Panc1 (cell line): ENCODE results near the gene PLEKHN1.

Source experiments
- POLR2AphosphoS5 ChIP-seq: IDR thresholded peaks from 2 replicates; pipeline ENCODE4 v1.6.1; 2012; ENCODE audit warnings: mild to moderate bottlenecking, low read depth, low read length, moderate library complexity
- TCF7L2 ChIP-seq: IDR thresholded peaks from 2 replicates; pipeline ENCODE4 v1.6.1; 2011; ENCODE audit warnings: mild to moderate bottlenecking, low read depth, low read length, inconsistent platforms
- TF ChIP-seq, protein P1 (sequence below): fragments of 450-650 bp; IDR thresholded peaks from 2 replicates; pipeline ENCODE4 v1.5.1; 2017; ENCODE audit warnings: mild to moderate bottlenecking
- TF ChIP-seq, protein P2 (sequence below), 2 experiments: IDR thresholded peaks; 2 replicates each; pipeline ENCODE4 v1.6.1; 2011 to 2012; ENCODE audit warnings: low read depth in 2 of 2, control low read depth in 1 of 2, low read length in 1 of 2, mild to moderate bottlenecking in 1 of 2, moderate library complexity in 1 of 2; ENCODE audit not compliant: insufficient read depth in 1 of 2

DNA sequence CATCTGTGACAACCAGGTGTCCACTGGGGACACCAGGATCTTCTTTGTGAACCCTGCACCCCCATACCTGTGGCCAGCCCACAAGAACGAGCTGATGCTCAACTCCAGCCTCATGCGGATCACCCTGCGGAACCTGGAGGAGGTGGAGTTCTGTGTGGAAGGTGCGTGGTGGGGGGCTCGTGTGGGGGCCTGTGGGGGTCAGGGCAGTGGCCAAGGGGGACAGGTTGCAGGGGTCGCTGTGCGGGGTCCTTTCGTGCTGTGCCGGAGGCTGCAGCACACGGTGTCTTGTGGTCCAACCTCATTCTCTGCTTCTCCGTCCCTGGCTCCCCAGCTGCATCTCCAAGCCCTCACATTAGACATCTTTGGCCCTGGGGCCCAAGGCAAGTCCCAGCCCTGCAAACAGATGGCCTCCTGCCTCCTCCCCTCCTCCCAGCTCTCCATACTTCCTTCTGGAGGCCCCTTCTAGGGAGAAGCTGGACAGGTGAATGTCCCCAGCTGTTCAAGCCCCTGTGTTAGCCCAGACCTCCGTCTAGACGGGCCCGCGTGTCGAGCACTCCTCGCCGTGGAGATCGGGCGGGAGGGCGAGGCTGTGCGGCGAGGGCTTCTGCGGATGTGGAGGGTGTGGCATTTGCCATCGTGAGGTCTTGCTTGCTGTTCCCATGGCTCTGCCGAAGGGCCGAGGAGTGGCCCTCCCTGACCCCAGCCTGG lies 56.2 kb downstream of the PLEKHN1 start:
- no peak for TF ChIP-seq POLR2AphosphoS5
- TF ChIP-seq, protein P1, sequence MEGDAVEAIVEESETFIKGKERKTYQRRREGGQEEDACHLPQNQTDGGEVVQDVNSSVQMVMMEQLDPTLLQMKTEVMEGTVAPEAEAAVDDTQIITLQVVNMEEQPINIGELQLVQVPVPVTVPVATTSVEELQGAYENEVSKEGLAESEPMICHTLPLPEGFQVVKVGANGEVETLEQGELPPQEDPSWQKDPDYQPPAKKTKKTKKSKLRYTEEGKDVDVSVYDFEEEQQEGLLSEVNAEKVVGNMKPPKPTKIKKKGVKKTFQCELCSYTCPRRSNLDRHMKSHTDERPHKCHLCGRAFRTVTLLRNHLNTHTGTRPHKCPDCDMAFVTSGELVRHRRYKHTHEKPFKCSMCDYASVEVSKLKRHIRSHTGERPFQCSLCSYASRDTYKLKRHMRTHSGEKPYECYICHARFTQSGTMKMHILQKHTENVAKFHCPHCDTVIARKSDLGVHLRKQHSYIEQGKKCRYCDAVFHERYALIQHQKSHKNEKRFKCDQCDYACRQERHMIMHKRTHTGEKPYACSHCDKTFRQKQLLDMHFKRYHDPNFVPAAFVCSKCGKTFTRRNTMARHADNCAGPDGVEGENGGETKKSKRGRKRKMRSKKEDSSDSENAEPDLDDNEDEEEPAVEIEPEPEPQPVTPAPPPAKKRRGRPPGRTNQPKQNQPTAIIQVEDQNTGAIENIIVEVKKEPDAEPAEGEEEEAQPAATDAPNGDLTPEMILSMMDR = no peak
- TF ChIP-seq TCF7L2 = no peak
- TF ChIP-seq, protein P2, sequence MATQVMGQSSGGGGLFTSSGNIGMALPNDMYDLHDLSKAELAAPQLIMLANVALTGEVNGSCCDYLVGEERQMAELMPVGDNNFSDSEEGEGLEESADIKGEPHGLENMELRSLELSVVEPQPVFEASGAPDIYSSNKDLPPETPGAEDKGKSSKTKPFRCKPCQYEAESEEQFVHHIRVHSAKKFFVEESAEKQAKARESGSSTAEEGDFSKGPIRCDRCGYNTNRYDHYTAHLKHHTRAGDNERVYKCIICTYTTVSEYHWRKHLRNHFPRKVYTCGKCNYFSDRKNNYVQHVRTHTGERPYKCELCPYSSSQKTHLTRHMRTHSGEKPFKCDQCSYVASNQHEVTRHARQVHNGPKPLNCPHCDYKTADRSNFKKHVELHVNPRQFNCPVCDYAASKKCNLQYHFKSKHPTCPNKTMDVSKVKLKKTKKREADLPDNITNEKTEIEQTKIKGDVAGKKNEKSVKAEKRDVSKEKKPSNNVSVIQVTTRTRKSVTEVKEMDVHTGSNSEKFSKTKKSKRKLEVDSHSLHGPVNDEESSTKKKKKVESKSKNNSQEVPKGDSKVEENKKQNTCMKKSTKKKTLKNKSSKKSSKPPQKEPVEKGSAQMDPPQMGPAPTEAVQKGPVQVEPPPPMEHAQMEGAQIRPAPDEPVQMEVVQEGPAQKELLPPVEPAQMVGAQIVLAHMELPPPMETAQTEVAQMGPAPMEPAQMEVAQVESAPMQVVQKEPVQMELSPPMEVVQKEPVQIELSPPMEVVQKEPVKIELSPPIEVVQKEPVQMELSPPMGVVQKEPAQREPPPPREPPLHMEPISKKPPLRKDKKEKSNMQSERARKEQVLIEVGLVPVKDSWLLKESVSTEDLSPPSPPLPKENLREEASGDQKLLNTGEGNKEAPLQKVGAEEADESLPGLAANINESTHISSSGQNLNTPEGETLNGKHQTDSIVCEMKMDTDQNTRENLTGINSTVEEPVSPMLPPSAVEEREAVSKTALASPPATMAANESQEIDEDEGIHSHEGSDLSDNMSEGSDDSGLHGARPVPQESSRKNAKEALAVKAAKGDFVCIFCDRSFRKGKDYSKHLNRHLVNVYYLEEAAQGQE (IDR thresholded peaks at IDR 0.05; ENCODE audit: insufficient read depth in 1 of 2, low read depth in 2 of 2, low read length in 1 of 2) = no peak
